ENCODE measurements around the gene SCFD2.
"Not testable (repeated sequence)": the region's sequence is repeated elsewhere in the genome, so short reads cannot be mapped to it uniquely, and the experiment has no call there.

SCFD2 gene

DNA sequence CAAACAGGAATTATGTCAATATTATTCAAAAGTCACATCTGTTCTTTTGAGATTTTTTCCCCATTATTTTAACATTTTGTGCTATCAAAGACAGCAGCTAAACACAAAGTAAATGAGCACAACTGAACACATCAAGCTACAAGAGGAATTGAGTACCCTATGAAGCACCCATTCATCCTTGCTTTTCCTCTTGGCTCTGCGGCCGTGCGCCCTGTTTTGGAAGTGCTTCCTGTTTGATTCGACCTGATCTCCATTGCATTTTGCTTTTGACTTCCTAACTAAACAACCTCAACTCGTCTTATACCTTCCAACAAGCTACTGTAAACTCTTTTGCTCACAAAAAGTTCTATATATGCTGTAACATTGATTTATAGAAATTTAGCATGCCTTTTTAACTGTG, 85.0 kb downstream of the SCFD2 start:
- no peak for TF ChIP-seq CTCF (IDR thresholded peaks at IDR 0.05; ENCODE audit: low read depth, low read length, missing control alignments)
- Histone ChIP-seq H3K36me3 (replicated peaks) (no peaks in the 10 kb centered on the region), H3K27ac (no peak overlapping the region), H3K27me3 (replicated peaks) (no peaks in the 10 kb centered on the region), H3K4me3 (ENCODE audit: low read depth, low read length) (no peak overlapping the region)
- no peak for DNase-seq
- in situ Hi-C loops (cut with HindIII; ENCODE audit: low pct_ligation_motif_present, low sequenced_read_pairs), result no loop called here

- TF ChIP-seq CTCF (IDR thresholded peaks at IDR 0.05; ENCODE audit: low read depth, low read length, missing control alignments), result no peak
- Histone ChIP-seq H3K27ac (no peak overlapping the region), H3K36me3 (replicated peaks) (no peaks in the 10 kb centered on the region), H3K4me3 (ENCODE audit: low read depth, low read length) (no peak overlapping the region), H3K27me3 (replicated peaks) (no peaks in the 10 kb centered on the region)
- no peak for DNase-seq
- in situ Hi-C loops (cut with HindIII; ENCODE audit: low pct_ligation_motif_present, low sequenced_read_pairs), result no loop called here
These were observed 91.1 kb downstream of the SCFD2 start for GRCh38 chr4:53274609-53275268.

GRCh38 chr4:53273726-53274125, 92.1 kb downstream of the SCFD2 start:
- no peak overlapping the region for H3K4me3 ChIP-seq (ENCODE audit: low read depth, low read length)
- TF ChIP-seq CTCF (IDR thresholded peaks at IDR 0.05; ENCODE audit: low read depth, low read length, missing control alignments), result no peak
- DNase-seq, result peak; percentile 37
- H3K27me3 ChIP-seq (replicated peaks), result no peaks in the 10 kb centered on the region
- no peak overlapping the region for H3K27ac ChIP-seq
- in situ Hi-C loops (cut with HindIII; ENCODE audit: low pct_ligation_motif_present, low sequenced_read_pairs), result no loop called here
- H3K36me3 ChIP-seq (replicated peaks), result no peaks in the 10 kb centered on the region

DNA sequence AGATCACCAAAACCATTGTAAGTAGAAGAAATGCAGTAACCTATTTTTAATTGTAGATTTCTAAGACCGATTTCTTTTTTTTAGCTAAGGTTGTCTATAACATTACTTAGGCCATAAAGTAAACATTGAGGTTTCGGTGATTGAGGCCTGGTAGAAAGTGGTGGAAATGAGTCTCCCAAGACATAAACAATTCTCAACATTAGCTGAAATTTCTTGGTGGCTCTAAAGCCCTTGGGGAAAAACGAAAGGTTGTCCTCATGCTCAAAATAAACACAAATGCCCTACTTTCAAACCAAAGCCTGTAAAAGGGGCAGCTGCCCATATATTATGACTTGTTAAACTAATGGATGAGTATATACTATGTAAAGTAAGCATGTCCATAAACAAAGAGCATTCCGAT, 98.8 kb downstream of the SCFD2 start:
- no peak for DNase-seq
- H3K27me3 ChIP-seq (replicated peaks), result no peaks in the 10 kb centered on the region
- no peak for TF ChIP-seq CTCF (IDR thresholded peaks at IDR 0.05; ENCODE audit: low read depth, low read length, missing control alignments)
- no peak overlapping the region for H3K4me3 ChIP-seq (ENCODE audit: low read depth, low read length)
- no peak overlapping the region for H3K27ac ChIP-seq
- H3K36me3 ChIP-seq (replicated peaks), result no peaks in the 10 kb centered on the region
- in situ Hi-C loops (cut with HindIII; ENCODE audit: low pct_ligation_motif_present, low sequenced_read_pairs), result no loop called here

- H3K27ac ChIP-seq; DNase-seq; H3K4me3 ChIP-seq (ENCODE audit: low read depth, low read length); H3K27me3 ChIP-seq (replicated peaks); H3K36me3 ChIP-seq (replicated peaks); in situ Hi-C loops (cut with HindIII; ENCODE audit: low pct_ligation_motif_present, low sequenced_read_pairs): not testable (repeated sequence)
These were observed 109.9 kb downstream of the SCFD2 start for GRCh38 chr4:53255986-53256385.

- Histone ChIP-seq H3K4me3 (ENCODE audit: low read depth, low read length) (no peak overlapping the region), H3K27me3 (replicated peaks) (no peaks in the 10 kb centered on the region), H3K27ac (no peak overlapping the region), H3K36me3 (replicated peaks) (no peaks in the 10 kb centered on the region)
- no peak for DNase-seq
- TF ChIP-seq CTCF (IDR thresholded peaks at IDR 0.05; ENCODE audit: low read depth, low read length, missing control alignments), result no peak
- in situ Hi-C loops (cut with HindIII; ENCODE audit: low pct_ligation_motif_present, low sequenced_read_pairs), result no loop called here
These were observed 125.3 kb downstream of the SCFD2 start for GRCh38 chr4:53240573-53240972.

DNA sequence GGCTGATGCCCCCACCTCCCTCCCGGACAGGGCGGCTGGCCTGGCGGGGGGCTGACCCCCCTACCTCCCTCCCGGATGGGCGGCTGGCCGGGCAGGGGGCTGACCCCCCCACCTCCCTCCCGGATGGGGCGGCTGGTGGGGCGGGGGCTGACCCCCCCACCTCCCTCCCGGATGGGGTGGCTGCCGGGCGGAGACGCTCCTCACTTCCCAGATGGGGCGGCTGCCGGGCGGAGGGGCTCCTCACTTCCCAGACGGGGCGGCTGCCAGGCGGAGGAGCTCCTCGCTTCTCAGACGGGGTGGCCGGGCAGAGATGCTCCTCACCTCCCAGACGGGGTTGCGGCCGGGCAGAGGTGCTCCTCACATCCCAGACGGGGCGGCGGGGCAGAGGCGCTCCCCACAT, 127.5 kb downstream of the SCFD2 start:
- H3K27ac ChIP-seq; H3K36me3 ChIP-seq (replicated peaks); H3K27me3 ChIP-seq (replicated peaks); DNase-seq; in situ Hi-C loops (cut with HindIII; ENCODE audit: low pct_ligation_motif_present, low sequenced_read_pairs); H3K4me3 ChIP-seq (ENCODE audit: low read depth, low read length): not testable (repeated sequence)

- H3K27ac ChIP-seq; H3K27me3 ChIP-seq (replicated peaks); in situ Hi-C loops (cut with HindIII; ENCODE audit: low pct_ligation_motif_present, low sequenced_read_pairs); H3K36me3 ChIP-seq (replicated peaks); H3K4me3 ChIP-seq (ENCODE audit: low read depth, low read length); DNase-seq: not testable (repeated sequence)
These were observed 128.1 kb downstream of the SCFD2 start for GRCh38 chr4:53237811-53238210.

DNA sequence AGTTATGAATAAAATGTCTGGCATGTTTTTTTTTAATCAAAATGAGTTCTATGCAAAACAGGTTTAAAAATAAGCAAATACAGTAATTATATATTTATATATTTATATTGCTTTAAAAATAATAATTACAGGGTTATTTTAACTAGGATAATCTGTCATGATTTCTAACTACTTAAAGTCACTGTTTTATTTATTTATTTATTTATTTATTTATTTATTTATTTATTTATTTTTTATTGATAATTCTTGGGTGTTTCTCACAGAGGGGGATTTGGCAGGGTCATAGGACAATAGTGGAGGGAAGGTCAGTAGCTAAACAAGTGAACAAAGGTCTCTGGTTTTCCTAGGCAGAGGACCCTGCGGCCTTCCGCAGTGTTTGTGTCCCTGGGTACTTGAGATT, 129.2 kb downstream of the SCFD2 start:
- DNase-seq; H3K36me3 ChIP-seq (replicated peaks); H3K27ac ChIP-seq; in situ Hi-C loops (cut with HindIII; ENCODE audit: low pct_ligation_motif_present, low sequenced_read_pairs); H3K27me3 ChIP-seq (replicated peaks); H3K4me3 ChIP-seq (ENCODE audit: low read depth, low read length): not testable (repeated sequence)
